ENCODE measurements around the gene ETV6. TPM values are rescaled to one million over a fixed set of nuclear protein-coding genes. Genes with fewer than 3 reads are reported as not detected.

The ETV6 gene
- total RNA-seq, 1 donor: 11.2 TPM

DNA sequence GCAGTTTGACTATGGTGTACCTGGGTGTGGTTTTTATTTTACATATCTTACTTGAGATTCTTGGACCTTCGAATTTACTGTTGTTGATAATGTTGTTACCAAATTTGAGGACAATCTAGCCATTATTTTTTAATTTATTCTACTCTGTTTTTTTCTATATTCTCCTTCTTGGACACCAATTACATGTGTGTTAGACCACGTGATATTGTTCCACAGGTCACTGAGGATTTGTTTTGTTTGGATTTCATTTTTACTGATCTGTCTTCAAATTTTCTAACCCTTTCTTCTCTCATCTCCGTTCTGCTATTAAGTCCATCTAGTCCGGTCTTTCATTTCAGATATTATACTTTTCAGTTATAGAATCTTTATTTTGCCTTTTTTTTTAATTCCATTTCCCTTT is 216.3 kb downstream of the ETV6 start:
- DNase-seq (ENCODE audit: low read depth): no peak

DNA sequence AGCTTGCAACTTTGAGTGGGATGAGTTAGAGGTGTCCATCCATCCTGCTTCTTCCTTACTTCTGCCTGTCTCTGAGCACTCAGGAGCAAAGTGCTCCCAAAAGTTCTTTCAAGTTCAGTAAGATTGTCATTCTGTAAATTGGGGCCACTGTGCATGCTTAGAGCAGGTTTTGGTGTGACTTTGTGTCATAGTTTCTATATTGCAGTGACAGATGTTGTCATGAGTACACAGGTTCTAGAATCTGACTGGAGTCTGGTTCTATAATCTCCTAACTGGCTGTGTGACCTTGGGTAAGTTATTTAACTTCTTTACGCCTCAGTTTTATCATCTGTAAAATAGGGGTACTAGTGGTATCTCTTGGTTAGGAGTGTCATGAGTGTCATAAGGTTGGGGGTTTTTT is 218.6 kb downstream of the ETV6 start:
- H3K4me3 ChIP-seq (ENCODE audit: low read depth, low read length): no peak overlapping the region
- TF ChIP-seq, protein P1, sequence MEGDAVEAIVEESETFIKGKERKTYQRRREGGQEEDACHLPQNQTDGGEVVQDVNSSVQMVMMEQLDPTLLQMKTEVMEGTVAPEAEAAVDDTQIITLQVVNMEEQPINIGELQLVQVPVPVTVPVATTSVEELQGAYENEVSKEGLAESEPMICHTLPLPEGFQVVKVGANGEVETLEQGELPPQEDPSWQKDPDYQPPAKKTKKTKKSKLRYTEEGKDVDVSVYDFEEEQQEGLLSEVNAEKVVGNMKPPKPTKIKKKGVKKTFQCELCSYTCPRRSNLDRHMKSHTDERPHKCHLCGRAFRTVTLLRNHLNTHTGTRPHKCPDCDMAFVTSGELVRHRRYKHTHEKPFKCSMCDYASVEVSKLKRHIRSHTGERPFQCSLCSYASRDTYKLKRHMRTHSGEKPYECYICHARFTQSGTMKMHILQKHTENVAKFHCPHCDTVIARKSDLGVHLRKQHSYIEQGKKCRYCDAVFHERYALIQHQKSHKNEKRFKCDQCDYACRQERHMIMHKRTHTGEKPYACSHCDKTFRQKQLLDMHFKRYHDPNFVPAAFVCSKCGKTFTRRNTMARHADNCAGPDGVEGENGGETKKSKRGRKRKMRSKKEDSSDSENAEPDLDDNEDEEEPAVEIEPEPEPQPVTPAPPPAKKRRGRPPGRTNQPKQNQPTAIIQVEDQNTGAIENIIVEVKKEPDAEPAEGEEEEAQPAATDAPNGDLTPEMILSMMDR (IDR thresholded peaks at IDR 0.05; ENCODE audit: insufficient read depth, low read depth, low read length): no peak
- no peak for DNase-seq (ENCODE audit: low read depth)

More for the DNA sequence above, 216.3 kb downstream of the ETV6 start:
- no peak overlapping the region for H3K4me3 ChIP-seq (ENCODE audit: low read depth, low read length)
- TF ChIP-seq, protein P1 (IDR thresholded peaks at IDR 0.05; ENCODE audit: insufficient read depth, low read depth, low read length): no peak

DNA sequence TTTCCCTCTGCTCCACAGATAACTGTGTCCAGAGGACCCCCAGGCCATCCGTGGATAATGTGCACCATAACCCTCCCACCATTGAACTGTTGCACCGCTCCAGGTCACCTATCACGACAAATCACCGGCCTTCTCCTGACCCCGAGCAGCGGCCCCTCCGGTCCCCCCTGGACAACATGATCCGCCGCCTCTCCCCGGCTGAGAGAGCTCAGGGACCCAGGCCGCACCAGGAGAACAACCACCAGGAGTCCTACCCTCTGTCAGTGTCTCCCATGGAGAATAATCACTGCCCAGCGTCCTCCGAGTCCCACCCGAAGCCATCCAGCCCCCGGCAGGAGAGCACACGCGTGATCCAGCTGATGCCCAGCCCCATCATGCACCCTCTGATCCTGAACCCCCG is 219.9 kb downstream of the ETV6 start:
- TF ChIP-seq, protein P1 (IDR thresholded peaks at IDR 0.05; ENCODE audit: insufficient read depth, low read depth, low read length): no peak
- no peak for DNase-seq (ENCODE audit: low read depth)
- H3K4me3 ChIP-seq (ENCODE audit: low read depth, low read length): no peak overlapping the region

DNA sequence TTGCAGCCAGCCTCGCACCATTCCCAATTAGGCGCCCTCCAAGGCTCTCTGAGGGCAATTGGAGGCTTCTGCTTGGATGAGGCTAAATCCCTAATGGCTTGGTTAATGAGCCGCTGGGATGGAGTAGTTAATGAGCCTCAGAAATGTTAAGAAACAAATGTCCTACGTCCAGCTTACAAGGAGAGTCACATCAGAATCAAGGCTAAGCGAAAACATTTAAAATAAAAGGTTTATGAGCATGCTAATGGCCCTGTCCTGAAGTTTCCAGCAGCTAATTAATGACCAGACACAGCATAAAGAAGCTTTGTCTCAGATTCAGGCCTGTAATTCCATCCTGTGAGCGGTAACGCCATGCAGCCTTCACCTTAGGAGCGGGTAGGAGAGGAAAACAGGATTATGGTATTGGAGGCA is 220.6 kb downstream of the ETV6 start:
- DNase-seq (ENCODE audit: low read depth): no peak
- H3K4me3 ChIP-seq (ENCODE audit: low read depth, low read length): no peak overlapping the region
- TF ChIP-seq, protein P1 (IDR thresholded peaks at IDR 0.05; ENCODE audit: insufficient read depth, low read depth, low read length): no peak

DNA sequence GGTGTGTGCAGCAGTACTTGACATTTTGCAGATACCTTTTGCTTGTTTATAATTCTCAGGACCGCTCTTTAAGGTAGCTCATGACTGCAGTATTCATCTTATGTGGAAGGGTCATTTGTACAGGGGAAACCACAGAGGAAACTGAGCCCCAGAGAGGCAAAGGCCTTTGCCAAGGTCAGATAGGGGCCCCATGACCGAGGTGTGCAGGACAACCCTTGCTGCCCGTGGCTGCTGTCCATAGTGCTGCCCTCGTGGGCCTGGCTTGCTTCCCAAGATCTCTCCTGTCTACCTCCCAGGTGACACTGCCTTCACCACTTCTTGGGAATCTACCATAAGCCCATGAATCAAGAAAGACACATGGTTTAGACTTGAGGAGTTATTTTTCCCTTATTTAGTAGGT is 222.6 kb downstream of the ETV6 start:
- no peak overlapping the region for H3K4me3 ChIP-seq (ENCODE audit: low read depth, low read length)
- TF ChIP-seq, protein P1 (IDR thresholded peaks at IDR 0.05; ENCODE audit: insufficient read depth, low read depth, low read length): no peak
- no peak for DNase-seq (ENCODE audit: low read depth)

DNA sequence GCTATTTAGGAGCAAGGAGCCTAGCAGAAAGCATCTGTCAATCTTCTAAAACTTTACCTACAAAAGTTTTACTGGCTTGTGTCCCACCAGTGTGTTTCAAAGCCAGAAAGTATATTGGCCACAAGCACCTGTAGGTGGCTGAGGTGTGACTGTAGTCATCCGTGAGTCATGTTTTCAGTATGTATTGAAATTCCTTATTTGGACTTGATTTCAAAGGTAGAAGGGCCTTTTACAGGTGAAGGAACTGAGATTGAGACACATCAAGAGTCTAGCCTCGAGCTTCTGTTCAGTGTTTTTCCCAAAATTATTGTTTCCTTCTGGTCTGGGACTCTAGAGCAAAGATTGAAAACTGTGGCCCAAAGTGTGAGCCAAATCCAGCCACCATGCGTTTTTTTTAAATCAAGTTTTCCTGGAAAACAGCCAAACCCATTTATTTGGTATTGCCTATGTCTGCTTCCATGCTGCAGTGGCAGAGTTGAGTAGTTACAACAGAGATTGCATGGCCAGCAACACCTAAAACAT is 226.0 kb downstream of the ETV6 start:
- H3K4me3 ChIP-seq (ENCODE audit: low read depth, low read length): no peak overlapping the region
- no peak for DNase-seq (ENCODE audit: low read depth)
- TF ChIP-seq, protein P1 (IDR thresholded peaks at IDR 0.05; ENCODE audit: insufficient read depth, low read depth, low read length): no peak

DNA sequence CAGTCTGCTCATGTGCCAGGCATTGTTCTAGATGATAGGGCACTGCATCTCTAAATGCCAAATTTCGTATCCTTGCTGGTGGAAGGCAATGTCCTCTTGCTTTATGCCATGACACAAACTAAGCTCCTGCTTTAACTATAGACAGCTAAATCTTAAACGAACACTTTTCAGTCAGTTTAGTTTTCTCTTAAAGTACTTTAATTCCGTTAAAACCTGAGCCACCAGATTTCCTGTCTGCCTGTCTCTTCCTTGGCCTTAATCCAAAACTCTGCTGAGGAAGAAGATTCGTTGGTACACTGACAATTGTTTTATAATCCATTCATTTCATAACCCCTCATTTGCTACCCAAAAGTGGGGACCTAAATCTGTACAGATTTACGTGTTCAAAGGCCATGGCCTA is 226.8 kb downstream of the ETV6 start:
- no peak for DNase-seq (ENCODE audit: low read depth)
- TF ChIP-seq, protein P1 (IDR thresholded peaks at IDR 0.05; ENCODE audit: insufficient read depth, low read depth, low read length): no peak
- no peak overlapping the region for H3K4me3 ChIP-seq (ENCODE audit: low read depth, low read length)
